HEK293T (cell line): ENCODE data around the gene ABLIM2.

Experiments
- BHLHE40 ChIP-seq: fragments of 450-650 bp; IDR thresholded peaks from 2 replicates; pipeline ENCODE4 v1.6.1; 2016; ENCODE audit warnings: mild to moderate bottlenecking, moderate library complexity, borderline replicate concordance
- SP1 ChIP-seq: fragments of 450-650 bp; IDR thresholded peaks from 2 replicates; pipeline ENCODE4 v1.6.1; 2017
- TARDBP ChIP-seq: fragments of 450-650 bp; IDR thresholded peaks from 2 replicates; pipeline ENCODE4 v1.6.1; 2016

GRCh38 chr4:7945709-7946380 is 212.8 kb downstream of the ABLIM2 start:
- no peak for TF ChIP-seq SP1
- no peak for TF ChIP-seq TARDBP
- no peak for TF ChIP-seq BHLHE40
